Measurements from ENCODE around the gene SHC2.

DNA sequence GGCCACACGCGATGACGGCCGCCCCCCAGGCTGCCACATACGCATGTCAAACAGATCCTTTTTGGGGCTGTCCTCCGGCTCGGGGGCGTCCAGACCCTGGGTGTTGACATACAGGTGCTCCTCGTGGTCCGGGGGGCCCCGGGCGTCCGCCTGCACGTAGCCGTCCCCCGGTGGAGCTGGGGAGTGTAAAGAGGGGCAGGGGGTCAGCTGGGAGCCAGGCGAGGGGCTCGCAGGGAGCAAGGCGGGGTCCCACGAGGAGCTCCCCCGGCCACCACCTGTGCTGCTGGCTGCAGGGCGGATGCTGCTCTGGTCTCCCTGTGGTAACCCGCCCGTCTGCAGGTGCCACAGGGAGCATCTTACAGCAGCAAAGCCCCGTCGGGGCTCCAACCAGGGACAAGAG lies 35.8 kb downstream of the SHC2 start:
- TF ChIP-seq, protein P1, sequence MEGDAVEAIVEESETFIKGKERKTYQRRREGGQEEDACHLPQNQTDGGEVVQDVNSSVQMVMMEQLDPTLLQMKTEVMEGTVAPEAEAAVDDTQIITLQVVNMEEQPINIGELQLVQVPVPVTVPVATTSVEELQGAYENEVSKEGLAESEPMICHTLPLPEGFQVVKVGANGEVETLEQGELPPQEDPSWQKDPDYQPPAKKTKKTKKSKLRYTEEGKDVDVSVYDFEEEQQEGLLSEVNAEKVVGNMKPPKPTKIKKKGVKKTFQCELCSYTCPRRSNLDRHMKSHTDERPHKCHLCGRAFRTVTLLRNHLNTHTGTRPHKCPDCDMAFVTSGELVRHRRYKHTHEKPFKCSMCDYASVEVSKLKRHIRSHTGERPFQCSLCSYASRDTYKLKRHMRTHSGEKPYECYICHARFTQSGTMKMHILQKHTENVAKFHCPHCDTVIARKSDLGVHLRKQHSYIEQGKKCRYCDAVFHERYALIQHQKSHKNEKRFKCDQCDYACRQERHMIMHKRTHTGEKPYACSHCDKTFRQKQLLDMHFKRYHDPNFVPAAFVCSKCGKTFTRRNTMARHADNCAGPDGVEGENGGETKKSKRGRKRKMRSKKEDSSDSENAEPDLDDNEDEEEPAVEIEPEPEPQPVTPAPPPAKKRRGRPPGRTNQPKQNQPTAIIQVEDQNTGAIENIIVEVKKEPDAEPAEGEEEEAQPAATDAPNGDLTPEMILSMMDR (conservative IDR thresholded peaks at IDR 0.05 in 1 of 2, IDR thresholded peaks at IDR 0.05 in 1 of 2; ENCODE audit: low read depth in 1 of 2, low read length in 2 of 2) = no peak
- no peak for TF ChIP-seq EZH2 (IDR thresholded peaks at IDR 0.05; ENCODE audit: low read length, missing control alignments)
